LNCaP clone FGC (cell line): Measurements from ENCODE around the gene EEF1AKMT1.

ENCODE experiments used
- DNase-seq: peaks from one replicate; pipeline ENCODE4 v3.0.0-alpha.2; 2011; ENCODE audit warnings: low read depth
- H3K4me3 ChIP-seq: 2 replicates; pipeline ENCODE4 v1.5.1; 2011; ENCODE audit warnings: mild to moderate bottlenecking, low read depth, low read length, control low read depth
- CTCF ChIP-seq: IDR thresholded peaks from 2 replicates; pipeline ENCODE4 v1.5.1; 2012; ENCODE audit warnings: mild to moderate bottlenecking; ENCODE audit not compliant: control insufficient read depth, insufficient read depth; ENCODE audit errors: extremely low read depth

Gene EEF1AKMT1

DNA sequence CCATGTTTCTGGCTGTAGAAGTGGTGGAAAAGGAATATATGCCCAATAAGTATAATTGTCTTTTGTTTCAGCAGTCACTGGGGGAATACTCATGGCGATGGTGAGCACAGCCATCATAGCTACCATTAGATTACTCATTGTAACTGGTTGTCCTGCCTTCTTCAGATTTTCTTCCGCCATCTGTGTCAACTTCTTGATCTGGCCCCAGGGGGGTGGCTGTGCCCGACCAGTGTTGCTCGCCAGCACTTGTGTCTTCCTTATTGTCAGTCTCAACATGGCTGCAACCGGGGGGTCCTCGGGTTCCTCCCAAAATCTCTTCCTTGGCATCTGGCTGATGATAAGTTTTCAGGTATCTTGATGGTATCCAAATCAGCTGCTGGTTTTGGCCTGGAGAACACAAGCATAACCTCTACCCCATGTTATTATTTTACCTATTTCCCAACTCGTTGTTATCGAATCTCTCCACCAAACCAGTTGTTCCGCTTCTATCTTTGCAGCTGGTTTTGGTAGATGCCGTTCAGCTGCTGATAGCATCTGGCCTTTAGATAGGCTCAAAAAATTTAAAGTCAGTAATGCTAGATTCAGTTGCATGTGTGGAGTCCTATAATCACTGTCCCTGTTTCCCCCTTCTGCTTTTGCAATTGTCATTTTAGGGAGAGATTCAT is 93.2 kb downstream of the EEF1AKMT1 start:
- no peak for TF ChIP-seq CTCF
- DNase-seq, result no peak
- H3K4me3 ChIP-seq, result no peak overlapping the region

GRCh38 chr13:20679879-20680278 is 93.9 kb downstream of the EEF1AKMT1 start:
- no peak for TF ChIP-seq CTCF
- DNase-seq, result no peak
- H3K4me3 ChIP-seq, result no peak overlapping the region
